AG10803 (cell line): ENCODE measurements around the gene PDE2A.

Experiments
- DNase-seq: peaks from one replicate; pipeline ENCODE4 v3.0.0; 2010; ENCODE audit warnings: low read depth
- H3K4me3 ChIP-seq: 2 replicates; pipeline ENCODE4 v1.5.1; 2011; ENCODE audit warnings: mild to moderate bottlenecking, low read length, control low read depth
- CTCF ChIP-seq: conservative IDR thresholded peaks from 2 replicates; pipeline ENCODE4 v1.5.1; 2011; ENCODE audit warnings: mild to moderate bottlenecking, low read length, control low read depth, inconsistent platforms

Gene PDE2A

DNA sequence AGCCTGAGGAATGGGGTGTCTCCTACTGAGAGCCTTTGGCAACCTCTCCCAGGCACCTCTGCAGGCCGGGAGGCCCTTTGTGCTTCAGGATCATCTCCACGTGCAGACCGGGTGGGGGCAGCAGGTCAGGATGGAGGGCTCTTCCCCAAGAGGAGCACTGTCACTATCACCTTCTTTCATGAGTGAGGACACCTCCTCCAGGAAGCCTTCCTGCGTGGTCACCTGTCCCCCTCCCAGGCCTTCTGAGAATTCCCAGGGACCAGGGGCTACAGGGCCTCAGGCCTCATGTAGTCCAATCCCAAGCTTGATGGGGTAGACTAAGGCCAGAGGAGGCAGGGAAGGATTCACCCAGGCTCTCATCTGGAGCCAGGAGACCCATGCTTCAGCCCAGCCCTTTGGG lies 57.6 kb downstream of the PDE2A start:
- H3K4me3 ChIP-seq: no peak overlapping the region
- no peak for DNase-seq
- no peak for TF ChIP-seq CTCF

DNA sequence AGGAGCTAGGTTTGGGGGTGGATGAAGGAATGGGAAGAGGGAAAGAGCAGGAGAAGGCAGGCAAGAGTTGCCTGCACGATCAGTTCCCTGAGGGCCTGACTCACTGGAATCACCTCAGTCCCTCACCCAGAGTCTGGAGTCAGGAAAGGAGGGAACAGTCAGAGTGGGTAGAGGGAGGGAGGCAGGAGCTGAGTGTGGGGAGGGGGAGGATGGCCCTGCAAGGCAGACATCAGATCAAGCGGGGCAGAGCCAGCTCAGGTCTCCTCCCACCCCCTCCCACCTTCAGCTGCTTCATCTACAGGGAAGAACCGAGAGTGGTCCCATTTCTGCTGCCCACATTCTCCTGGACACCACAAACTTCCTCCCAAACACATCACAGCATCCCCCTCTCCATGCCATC lies 58.9 kb downstream of the PDE2A start:
- no peak overlapping the region for H3K4me3 ChIP-seq
- no peak for DNase-seq
- no peak for TF ChIP-seq CTCF

DNA sequence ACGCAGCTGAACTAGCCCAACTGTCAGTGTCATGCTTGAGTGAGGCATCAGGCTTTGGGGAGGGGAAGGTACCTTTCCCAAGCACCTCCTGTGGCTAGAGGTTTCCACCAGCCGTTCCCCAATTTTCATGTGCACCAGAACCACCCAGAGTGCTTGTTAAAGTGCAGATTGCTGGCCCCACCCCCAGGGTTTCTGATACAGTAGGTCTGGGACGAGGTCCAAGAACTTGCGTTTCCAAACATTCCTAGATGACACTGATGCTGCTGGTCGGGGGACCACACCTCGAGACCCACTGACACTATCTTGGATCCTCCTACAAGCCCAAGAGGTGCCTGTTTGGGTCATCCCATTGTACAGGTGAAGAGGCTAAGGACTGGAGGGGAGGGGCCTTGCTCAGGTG lies 59.8 kb downstream of the PDE2A start:
- TF ChIP-seq CTCF: no peak
- H3K4me3 ChIP-seq: no peak overlapping the region
- no peak for DNase-seq

DNA sequence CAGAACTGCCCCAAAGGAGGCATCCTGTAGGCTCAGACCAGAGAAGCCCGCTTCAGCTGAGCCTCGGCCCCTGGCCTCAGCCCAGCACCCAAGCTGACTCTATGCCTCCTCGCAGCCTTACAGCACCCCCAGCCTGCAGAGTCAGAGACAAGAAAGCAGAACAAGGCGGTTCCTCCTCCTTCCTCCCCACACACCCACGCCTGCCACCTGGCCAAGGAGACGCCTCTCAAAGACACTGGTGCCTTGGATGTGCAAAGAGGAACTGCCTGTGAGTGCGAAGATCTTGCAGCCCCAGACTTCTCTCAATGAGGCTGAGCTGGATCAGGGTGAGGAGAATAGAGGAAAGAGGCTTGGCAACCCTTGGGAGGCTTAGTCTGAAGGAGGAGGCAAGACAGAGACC lies 60.2 kb downstream of the PDE2A start:
- DNase-seq: no peak
- TF ChIP-seq CTCF: no peak
- H3K4me3 ChIP-seq: no peak overlapping the region

GRCh38 chr11:72613450-72613849 lies 60.8 kb downstream of the PDE2A start:
- no peak overlapping the region for H3K4me3 ChIP-seq
- no peak for DNase-seq
- no peak for TF ChIP-seq CTCF

- DNase-seq: no peak
- no peak for TF ChIP-seq CTCF
- no peak overlapping the region for H3K4me3 ChIP-seq
These were observed 64.7 kb downstream of the PDE2A start for GRCh38 chr11:72609476-72609875.

DNA sequence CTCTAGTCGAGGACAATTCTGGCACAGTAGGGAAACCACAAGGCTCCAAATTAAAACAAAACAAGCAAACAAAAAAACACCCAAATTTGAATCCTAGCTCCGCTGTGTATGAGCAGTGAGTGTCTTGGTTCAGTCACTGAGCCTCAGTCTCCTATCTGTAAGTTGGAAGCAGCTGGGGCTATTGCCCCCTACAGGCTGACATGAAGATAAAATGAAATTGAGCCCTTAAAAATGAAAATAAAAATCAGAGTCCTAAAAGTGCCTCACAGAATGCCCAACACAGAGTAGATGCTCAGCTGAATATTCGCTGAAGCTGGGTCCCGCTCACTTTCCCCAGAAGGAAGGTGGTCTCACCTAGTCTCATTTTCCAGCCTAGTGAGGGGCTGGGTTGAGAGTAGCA lies 65.2 kb downstream of the PDE2A start:
- peak; percentile 61 for TF ChIP-seq CTCF
- H3K4me3 ChIP-seq: no peak overlapping the region
- DNase-seq: peak; percentile 35
